ENCODE data around the gene HTT. TPM values are rescaled to one million over a fixed set of nuclear protein-coding genes. Genes with fewer than 3 reads are reported as not detected.

Gene HTT
- total RNA-seq, 1 experiment from 2014 or later = 37.4 TPM

GRCh38 chr4:3267576-3268394 is 193.3 kb downstream of the HTT start:
- intact Hi-C loops (cut with micrococcal nuclease) = no loop called here
- POLR2A ChIA-PET = no interaction called here
- no peak overlapping the region for H3K27ac ChIP-seq (ENCODE audit: low read depth, low read length)
- no peaks in the 10 kb centered on the region for H4K20me1 ChIP-seq (ENCODE audit: insufficient read depth)
- H3K4me1 ChIP-seq (ENCODE audit: control insufficient read depth in 1 of 2, insufficient read depth in 2 of 2, low read length in 2 of 2) = no peaks in the 10 kb centered on the region
- TF ChIP-seq POLR2A (IDR thresholded peaks at IDR 0.05; ENCODE audit: borderline replicate concordance, extremely low read depth, insufficient read depth, insufficient read length) (no peak), POLR2AphosphoS5 (IDR thresholded peaks at IDR 0.05; ENCODE audit: low read depth, low read length) (no peak), EZH2phosphoT487 (IDR thresholded peaks at IDR 0.05; ENCODE audit: borderline replicate concordance) (no peak), RAD21 (IDR thresholded peaks at IDR 0.05; ENCODE audit: low read depth) (no peak), SP1 (IDR thresholded peaks at IDR 0.05; ENCODE audit: low read depth) (no peak), JUND (IDR thresholded peaks at IDR 0.05) (no peak), REST (IDR thresholded peaks at IDR 0.05; ENCODE audit: low read depth) (no peak), YY1 (IDR thresholded peaks at IDR 0.05; ENCODE audit: extremely low read depth, insufficient replicate concordance, low read depth, low read length) (no peak), SIN3A (IDR thresholded peaks at IDR 0.05; ENCODE audit: low read depth) (no peak), ZFX (IDR thresholded peaks at IDR 0.05) (no peak), CBX3 (IDR thresholded peaks at IDR 0.05; ENCODE audit: low read depth) (no peak), EGR1 (IDR thresholded peaks at IDR 0.05; ENCODE audit: low read depth) (no peak)
- TF ChIP-seq, protein P1, sequence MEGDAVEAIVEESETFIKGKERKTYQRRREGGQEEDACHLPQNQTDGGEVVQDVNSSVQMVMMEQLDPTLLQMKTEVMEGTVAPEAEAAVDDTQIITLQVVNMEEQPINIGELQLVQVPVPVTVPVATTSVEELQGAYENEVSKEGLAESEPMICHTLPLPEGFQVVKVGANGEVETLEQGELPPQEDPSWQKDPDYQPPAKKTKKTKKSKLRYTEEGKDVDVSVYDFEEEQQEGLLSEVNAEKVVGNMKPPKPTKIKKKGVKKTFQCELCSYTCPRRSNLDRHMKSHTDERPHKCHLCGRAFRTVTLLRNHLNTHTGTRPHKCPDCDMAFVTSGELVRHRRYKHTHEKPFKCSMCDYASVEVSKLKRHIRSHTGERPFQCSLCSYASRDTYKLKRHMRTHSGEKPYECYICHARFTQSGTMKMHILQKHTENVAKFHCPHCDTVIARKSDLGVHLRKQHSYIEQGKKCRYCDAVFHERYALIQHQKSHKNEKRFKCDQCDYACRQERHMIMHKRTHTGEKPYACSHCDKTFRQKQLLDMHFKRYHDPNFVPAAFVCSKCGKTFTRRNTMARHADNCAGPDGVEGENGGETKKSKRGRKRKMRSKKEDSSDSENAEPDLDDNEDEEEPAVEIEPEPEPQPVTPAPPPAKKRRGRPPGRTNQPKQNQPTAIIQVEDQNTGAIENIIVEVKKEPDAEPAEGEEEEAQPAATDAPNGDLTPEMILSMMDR (IDR thresholded peaks at IDR 0.05 in 2 of 3, conservative IDR thresholded peaks at IDR 0.05 in 1 of 3; ENCODE audit: borderline replicate concordance in 1 of 3, insufficient read depth in 1 of 3, low read depth in 2 of 3, low read length in 2 of 3) = no peak
- no peak overlapping the region for H3K4me2 ChIP-seq (ENCODE audit: low read length)
- H3K4me3 ChIP-seq (replicated peaks in 1 of 2; ENCODE audit: low read depth in 1 of 2, low read length in 2 of 2) = no peak overlapping the region
- no peaks in the 10 kb centered on the region for H3K36me3 ChIP-seq (ENCODE audit: control insufficient read depth in 1 of 2, insufficient read depth in 2 of 2, low read length in 2 of 2)
- ATAC-seq (0 out of 2 replicates have a peak, but pooled peaks have one; percentile 36), DNase-seq (ENCODE audit: low read depth, low spot score) (no peak)
- BruUV-seq (replicated peaks) = no TSS peak
- H3K79me2 ChIP-seq (ENCODE audit: insufficient read depth, low read length) = no peaks in the 10 kb centered on the region
- H3K9ac ChIP-seq (ENCODE audit: low read length) = no peak overlapping the region
- CTCF ChIA-PET = no interaction called here
- H3K27me3 ChIP-seq (ENCODE audit: insufficient read depth, low read length) = 0 out of 2 replicates have a peak, but pooled peaks cover 5% of the 10 kb centered on the region
- H3K9me2 ChIP-seq (ENCODE audit: insufficient read depth) = no peaks in the 10 kb centered on the region
- no peak overlapping the region for H2AFZ ChIP-seq (ENCODE audit: low read depth, low read length, poor library complexity, severe bottlenecking)
- H3K9me3 ChIP-seq (ENCODE audit: control insufficient read depth in 1 of 2, insufficient read depth in 1 of 2, low read depth in 1 of 2, low read length in 2 of 2) = no peaks in the 10 kb centered on the region
- RAD21 ChIA-PET (ENCODE audit: low non-redundant PET in 1 of 2, low total read pairs in 2 of 2, uncharacterized antibody in 2 of 2, unreplicated experiment in 2 of 2) = no interaction called here
